HG02571 (cell line): ENCODE data around the gene DEPDC4.
A peak's percentile ranks its signal among the peaks of the same experiment; 100 is the strongest.
"Not testable (repeated sequence)": the region's sequence is repeated elsewhere in the genome, so short reads cannot be mapped to it uniquely, and the experiment has no call there.

ENCODE experiments used
- ATAC-seq: cut with Tn5 transposase; IDR thresholded peaks from one replicate; pipeline ENCODE4 v1.9.1; 2021; ENCODE audit warnings: mild to moderate bottlenecking, moderate library complexity; ENCODE audit not compliant: unreplicated experiment

Gene DEPDC4

DNA sequence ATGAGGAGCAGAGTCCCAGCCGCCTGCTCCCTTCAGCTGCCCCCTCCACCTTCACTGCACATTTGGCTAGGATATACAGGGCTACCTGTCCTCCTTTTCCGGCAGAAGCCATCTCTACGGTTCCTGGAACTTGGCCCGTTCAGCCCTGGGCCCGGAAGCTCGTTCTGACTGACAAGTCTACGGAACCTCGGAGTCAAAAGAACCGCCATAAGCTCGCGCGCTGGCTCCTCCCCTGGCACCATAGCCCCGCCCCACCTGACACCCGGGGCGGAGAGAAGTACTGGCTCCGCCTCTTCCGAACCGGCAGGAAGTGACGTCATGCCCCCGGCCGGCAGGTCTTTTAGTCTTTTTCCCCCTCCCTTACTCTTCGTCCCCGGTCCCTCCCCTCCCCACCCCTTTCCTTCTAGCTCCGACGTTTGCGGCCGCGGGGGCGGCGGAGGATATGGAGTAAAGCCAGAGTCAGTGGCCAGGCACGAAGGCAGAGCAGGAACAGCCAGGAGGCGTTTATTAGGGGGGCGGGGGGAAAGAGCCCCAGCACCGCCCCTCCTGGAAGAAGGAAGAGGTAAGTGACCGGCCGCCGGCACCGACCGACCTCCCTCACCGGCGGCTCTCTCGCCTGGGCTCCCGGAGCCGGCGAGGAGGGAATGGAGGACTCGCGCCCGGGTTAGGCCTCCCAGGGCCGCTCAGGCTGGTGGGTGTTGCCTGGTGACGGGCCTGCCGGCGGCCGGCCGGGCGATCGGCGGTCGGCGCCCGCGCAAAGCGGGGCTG, at the start of gene DEPDC4, which contains the start of gene SCYL2:
TSS of gene DEPDC4 (minus strand) at position 245 of the 768 bp plus-strand sequence. CDS start at position 242, 3 bp downstream.
TSS of gene SCYL2 (plus strand) at position 343 of the 768 bp plus-strand sequence. CDS start 15,794 bp downstream, outside the sequence.
- peak; percentile 94 for ATAC-seq

DNA sequence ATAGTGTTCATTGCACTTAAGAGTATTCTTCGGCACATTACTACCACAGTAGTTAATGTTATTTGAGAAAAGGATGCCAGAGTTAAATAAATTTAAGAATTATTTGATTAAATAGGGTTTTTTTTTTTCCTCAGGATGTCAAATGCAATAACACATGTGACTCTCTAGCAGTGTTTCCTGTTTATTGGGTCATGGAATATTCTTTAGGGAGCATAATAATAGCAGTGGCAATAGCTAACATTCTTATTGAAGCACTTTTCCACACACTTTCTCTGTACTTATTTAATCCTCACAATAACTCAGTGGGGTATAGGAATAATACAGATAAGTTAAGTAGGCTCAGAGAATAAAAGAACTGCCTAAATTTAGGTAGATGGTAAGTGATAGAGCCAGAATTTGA, 44.4 kb upstream of the DEPDC4 start:
- no peak for ATAC-seq

DNA sequence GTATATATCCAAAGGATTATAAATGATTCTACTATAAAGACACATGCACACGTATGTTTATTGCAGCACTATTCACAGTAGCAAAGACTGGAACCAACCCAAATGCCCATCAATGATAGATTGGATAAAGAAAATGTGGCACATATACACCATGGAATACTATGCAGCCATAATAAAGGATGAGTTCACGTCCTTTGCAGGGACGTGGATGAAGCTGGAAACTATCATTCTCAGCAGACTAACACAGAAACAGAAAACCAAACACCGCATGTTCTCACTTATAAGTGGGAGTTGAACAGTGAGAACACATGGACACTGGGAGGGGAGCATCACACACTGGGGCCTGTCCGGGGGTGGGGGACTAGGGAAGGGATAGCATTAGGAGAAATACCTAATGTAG, 41.3 kb upstream of the DEPDC4 start:
- ATAC-seq = not testable (repeated sequence)

DNA sequence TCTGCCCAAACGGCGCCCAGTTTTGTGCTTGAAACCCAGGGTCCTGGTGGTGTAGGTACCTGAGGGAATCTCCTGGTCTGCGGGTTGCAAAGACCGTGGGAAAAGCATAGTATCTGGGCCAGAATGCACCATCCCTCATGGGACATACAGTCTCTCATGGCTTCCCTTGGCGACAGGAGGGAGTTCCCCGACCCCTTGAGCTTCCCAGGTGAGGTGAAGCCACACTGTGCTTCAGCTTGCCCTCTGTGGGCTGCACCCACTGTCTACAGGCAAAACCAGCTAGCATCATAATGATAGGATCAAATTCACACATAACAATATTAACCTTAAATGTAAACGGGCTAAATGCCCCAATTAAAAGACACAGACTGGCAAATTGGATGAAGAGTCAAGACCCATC, 37.5 kb upstream of the DEPDC4 start:
- not testable (repeated sequence) for ATAC-seq

DNA sequence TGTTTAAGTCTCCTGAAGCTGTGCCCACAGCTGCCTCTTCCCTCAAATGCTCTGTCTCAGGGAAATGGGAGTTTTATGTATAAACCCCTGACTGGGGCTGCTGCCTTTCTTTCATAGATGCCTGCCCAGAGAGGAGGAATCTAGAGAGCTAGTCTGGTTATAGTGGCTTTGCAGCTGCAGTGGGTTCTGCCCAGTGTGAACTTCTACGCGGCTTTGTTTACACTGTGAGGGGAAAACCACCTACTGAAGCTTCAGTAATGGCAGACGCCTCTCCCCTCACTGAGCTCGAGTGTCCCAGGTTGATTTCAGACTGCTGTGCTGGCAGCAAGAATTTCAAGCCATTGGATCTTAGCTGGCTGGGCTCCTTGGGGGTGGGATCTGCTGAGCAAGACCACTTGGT, 37.0 kb upstream of the DEPDC4 start:
- no peak for ATAC-seq

DNA sequence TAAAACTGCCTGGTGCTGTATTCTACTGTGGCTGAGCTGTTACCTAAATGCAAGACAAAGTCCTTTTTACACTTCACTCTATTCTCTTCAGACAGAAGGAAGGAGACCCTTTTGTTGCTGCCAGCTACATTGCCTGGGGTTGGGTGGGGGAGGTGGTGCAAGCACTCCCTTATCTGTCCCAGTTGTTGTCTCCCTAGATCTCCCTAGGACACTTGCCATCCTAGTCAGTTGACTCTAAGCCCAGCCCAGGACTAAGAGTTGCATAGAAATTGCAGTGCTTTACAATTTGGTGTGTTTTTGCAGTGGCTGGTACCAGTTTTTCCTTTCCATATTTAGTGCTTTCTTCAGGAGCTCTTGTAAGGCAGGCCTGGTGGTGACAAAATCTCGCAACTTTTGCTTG, 35.2 kb upstream of the DEPDC4 start:
- ATAC-seq = no peak

DNA sequence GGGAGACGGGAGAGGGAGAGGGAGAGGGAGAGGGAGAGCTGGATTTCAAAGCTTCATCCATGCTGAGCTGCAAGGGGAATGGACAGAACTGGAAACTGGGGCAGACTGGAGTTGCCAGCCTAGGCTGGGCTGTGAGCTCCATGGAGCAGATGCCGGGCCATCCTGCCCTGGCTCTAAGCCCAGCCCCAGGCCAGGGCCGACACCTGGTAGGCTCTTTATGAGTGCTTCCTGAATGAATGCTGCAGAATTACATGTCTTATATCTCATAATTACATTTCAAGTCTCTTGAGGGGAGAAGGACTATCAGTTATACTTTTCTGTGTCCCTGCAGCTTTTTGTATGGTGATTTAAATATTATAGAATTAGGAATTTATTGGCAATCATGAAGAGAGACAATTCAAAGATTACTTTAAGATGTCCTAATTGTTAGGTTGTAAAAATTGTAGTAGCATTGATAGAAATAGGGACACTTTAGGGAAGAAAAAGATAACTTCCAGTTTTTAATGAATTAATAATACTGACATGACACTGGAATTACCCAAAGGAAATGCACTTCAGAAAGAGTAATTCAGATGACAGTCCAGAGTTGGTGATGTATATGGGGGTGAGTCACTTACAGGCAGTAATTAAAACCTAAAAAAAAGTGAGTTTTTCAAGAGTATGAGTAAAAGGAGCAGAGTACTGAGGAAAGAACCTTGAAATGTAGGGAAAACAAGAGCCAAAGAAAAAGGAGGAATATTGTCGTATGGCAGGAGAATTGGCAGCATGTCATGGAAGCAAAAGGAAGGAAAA, 29.1 kb upstream of the DEPDC4 start:
- ATAC-seq = no peak

DNA sequence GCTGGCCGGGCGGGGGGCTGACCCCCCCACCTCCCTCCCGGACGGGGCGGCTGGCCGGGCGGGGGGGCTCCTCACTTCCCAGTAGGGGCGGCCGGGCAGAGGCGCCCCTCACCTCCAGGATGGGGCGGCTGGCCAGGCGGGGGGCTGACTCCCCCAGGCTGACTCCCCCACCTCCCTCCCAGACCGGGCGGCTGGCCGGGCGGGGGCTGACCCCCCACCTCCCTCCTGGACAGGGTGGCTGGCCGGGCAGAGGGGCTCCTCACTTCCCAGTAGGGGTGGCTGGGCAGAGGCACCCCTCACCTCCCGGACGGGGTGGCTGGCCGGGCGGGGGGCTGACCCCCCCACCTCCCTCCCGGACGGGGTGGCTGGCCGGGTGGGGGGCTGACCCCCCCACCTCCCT, 27.5 kb upstream of the DEPDC4 start:
- ATAC-seq = not testable (repeated sequence)

DNA sequence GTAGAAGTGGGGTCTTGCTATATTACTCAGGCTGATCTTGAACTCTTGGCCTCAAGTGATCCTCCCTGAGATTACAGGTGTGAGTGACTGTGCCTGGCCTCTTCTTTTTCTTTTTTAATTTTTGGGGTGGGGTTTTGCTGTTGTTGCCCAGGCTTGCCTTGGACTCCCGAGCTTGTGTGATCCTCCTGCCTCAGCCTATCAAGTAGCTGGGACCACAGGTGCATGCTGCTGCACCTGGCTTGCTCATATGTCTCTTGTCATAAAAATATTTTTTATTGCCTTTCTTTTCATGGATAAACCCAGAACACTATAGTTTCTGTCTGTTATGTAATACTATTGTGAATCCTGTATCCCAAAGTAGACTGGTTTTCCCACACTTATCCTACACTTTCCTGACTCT, 26.1 kb upstream of the DEPDC4 start:
- ATAC-seq = no peak

DNA sequence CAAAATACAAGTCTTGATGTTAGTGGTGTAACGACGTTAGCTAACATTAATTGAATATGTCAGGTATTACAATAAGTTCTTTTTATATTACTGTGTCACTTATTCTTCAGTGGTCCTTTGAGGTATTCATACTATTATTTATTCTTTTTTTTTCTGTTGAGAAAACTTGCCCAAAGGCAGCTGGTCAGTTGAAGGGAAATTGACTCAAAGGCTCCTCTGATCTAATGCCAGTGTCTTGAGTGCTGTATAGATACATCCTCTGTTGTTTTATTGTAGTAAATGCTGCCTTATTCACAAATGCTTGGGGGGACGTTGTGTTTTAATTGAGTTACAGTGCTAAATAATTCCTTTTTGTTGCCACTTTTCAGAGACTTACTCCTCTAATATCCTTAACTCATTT, 23.1 kb upstream of the DEPDC4 start:
- ATAC-seq = no peak

DNA sequence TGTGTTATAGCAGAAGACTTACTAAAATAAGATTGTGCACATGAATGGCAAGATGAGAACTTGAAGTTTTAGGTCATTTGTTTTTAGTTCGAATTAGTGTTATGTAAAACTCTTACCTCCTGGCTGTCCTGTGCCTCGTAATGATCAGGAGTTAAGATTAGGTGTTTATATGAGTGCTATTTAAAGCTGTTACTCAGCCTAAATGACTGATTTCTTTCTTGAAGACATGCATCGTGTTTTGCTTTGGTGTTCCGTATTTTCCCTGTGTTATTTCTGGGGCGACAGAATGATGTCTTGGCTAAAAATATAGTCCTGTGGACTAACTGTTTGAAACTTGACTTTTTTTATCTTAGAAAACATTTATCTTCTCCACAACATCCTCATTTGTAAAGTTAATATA, 22.2 kb upstream of the DEPDC4 start:
- ATAC-seq = no peak

DNA sequence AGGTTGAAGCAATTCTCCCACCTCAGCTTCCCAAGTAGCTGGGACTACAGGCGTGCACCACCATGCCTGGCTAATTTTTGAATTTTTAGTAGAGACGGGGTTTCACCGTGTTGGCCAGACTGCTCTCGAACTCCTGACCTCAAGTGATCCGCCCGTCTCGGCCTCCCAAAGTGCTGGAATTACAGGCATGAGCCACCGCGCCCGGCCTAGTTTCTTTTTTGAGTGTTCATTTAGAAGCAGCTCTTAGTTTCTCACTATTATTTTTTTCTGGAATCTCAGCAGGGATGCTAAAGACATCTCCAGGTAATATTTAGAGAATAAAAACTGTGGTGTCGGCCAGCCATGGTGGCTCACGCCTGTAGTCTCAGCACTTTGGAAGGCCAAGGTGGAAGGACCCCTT, 17.7 kb upstream of the DEPDC4 start:
- ATAC-seq = not testable (repeated sequence)

DNA sequence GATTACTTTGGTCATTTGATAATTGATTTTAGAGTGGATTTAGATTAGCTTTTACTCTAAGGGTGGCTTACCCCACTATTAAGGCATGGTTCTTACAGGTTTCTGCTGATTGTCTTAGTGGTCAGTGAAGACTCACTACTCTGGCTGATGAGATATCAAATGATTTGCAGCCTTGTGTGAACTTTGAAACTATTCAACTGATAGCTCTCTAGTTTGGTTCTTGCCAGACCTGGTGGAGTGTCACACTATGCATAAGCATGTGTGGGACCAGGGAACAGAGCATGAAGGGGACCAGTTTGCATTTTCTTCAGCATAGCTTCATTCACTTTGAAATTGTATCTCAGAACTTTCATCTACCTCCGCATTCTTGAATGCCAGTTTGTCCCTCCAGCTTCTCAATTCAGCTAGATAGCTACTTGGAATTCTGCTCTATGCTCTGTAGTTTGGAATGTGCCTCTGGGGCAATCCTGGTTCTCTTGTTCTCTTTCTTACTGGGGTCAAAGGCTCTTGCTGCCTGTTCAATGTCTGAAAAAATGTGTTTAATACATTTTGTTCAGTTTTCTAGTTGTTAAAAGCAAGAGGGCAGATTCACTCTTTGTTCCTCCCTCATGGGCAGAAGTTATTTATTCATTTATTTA, 12.8 kb upstream of the DEPDC4 start:
- ATAC-seq = no peak

DNA sequence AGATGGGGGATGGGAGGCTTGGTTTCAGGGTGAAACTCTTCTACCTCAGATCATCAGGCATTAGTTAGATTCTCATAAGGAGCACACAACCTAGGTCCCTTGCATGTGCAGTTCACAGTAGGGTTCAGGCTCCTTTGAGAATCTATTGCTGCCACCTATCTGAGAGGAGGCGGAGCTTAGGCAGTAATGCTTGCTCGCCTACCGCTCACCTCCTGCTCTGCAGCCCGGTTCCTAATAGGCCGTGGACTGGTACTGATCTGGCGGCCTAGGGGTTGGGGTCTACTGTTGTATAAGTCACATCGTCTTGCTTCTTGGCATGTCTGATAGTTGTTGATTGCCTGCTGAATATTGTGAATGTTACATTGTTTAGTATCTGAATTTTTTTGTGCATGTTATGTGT, 12.3 kb upstream of the DEPDC4 start:
- ATAC-seq = no peak

DNA sequence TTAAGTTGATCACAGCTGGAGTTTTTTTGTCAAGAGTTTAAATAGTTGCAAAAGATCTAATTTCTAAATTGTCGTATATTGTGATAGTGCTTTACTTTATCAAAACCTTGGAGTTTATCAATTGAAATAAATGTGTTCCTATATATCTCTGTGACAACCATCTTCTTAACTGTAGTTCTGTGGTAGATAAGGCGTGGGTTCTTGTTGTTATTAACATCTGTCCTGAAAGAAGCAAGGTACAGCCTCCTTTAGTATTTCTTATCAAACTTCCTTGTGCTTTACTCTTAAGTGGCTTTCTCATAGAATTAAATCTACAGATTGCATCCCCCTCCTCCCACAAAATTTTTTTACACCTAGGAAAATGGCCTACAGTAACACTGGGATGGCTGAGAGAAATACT, 7.4 kb upstream of the DEPDC4 start:
- ATAC-seq = no peak

DNA sequence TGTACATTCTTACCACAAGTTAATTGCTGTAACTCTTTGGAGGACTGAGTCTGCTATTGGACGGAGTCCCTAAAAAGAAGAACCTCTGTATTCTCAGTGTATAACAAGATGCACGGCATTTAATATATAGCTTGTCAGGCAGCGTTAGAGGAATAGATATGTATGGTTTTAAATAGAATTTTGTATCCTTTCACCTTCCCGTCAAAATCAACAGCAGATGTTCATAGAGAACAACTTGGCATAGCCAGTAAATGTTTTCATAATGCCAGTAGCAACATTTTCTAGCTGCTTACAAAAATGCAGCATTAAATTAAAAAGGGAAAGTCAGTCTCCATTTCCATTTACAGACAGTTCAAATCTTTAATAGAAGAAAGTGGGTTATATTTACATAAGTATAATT, 6.9 kb upstream of the DEPDC4 start:
- no peak for ATAC-seq

DNA sequence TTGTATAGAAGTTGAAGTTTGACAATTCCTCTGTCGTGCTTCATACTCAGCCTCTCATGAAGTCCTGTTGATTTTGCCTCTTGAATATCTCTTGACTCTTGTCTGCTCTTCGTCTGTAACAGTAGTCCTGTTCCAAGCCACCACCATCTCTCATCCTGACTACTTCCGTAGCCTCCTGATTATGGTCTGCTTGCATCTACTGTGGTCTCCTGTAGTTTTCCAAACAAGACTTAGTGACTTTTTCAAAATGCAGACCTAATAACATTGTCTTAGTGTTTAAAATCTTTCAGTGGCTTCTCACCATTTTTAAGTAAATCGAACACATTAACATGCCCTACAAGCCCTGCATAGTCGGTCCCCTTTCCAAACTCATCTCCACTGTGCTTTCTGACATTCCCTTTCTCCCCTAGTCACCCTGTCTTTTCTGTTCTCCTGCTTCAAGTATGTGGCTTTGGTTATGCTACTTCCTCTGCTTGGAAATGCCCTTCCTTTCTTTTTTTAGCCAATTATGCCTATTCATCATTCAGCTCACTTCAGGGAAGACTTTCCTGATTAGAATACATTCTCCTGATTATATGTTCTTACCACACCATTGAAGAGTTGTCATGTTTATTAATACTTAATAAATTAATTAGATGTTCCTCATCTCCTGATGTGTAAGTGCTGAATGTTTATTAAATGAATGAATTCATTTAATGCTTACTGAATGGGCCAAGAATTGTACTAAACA, 2.1 kb upstream of the DEPDC4 start:
- no peak for ATAC-seq

DNA sequence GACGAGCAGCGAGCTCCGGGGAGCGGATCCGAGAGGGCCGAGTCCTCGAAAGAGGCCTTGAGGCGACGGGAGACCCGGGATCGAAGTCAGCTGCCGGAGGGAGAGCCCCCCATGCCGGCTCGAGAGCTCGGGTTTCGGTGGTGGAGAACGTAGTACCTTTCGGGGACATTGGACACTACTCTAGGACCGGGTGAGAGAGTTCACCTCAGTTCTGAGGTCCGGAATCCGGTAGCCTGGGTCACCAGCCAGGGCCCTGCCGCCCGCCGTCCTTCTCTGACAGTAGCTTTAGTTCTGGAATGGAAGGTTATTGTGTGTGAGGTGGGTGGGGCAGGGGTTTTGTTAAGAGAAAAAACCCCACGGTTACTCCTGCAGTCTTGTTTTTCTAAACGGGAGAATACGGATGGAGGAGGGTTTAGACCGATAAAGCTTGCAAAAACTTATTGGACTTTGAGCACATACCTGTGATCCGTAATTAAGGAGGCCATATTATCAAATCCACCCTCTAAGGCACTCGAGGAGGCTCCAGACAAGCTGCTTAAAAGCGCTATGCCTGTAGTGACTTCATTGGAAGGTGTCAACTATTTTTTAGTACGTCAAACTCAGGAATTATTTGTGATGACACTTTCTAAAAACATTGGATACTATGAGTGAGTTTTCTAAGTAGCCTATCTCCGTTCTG, 863 bp upstream of the DEPDC4 start:
- peak; percentile 11 for ATAC-seq

DNA sequence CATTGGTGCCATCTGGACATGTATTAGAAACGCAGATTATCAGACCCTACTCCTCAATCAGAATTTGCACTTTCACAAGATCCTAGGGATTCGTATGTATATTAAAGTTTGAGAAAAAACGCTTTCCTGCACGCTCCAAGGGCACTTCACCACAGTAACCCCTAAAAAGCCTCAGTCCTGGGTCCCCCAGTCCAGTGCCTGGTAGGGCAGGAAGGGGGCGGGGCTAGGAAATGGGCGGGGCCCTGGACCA, 369 bp downstream of the DEPDC4 start:
- ATAC-seq = peak; percentile 82

DNA sequence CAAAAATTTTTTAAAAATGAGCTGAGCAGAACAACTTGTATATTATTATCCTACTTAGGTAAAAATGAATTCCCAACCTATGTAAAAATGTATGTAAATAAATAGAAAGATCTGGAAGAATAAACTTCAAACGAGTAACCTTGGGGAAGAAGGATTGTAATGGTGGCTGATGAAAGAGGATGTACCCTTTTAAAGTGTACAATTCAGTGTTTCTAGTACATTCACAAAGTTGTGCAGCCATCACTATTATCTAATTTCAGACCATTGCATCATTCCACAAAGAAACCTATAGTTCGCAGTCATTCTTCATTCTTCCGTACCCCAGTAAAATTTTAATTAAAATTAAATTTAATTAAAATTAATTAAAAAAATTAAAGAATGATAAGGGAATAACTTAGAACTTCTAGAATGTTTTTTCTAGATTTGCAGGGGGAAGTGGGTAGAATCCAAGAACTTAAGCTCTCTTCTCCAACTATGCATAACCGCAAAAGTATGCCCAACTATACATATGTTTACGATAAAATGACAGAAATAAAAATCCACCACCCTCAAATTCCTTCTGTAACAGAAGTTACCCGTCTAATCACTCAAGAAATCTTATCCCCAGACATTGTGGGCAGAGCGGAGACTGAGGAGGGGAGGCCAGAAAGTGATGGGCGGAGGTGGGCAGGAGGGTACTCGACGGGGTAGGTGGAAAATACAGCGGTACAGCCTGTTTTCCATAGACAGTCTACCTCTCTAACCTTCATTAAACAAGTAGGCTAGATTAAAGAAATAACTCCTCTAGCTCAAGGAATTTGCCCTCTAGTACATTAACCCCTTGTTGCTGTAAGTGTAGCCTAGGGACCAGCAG, 921 bp downstream of the DEPDC4 start:
- ATAC-seq = peak; percentile 5
